Cardiac muscle cell (in vitro differentiated cells and primary cell): ENCODE results near the gene ATP9B. TPM values are rescaled to one million over a fixed set of nuclear protein-coding genes. Genes with fewer than 3 reads are reported as not detected.

Experiments
- DNase-seq, 2 donors: peaks; one replicate each; pipeline versions ENCODE4 v3.0.0 to v3.0.0-alpha.2; 2010 to 2017; ENCODE audit warnings: low read depth in 1 of 2, low spot score in 1 of 2
- H3K27ac ChIP-seq: fragments of 200-600 bp; sonication (generic); 2 replicates; pipeline ENCODE4 v1.5.1; 2016
- H3K27me3 ChIP-seq: fragments of 200-600 bp; sonication (generic); 2 replicates; pipeline ENCODE4 v1.6.0; 2016; ENCODE audit warnings: control low read depth
- H3K36me3 ChIP-seq: fragments of 200-600 bp; sonication (generic); 2 replicates; pipeline ENCODE4 v1.5.1; 2016; ENCODE audit warnings: control low read depth
- H3K4me1 ChIP-seq: fragments of 200-600 bp; sonication (generic); 2 replicates; pipeline ENCODE4 v1.8.1; 2017; ENCODE audit warnings: low read depth, mild to moderate bottlenecking, mixed run types
- H3K4me3 ChIP-seq: fragments of 200-600 bp; sonication (generic); 2 replicates; pipeline ENCODE4 v1.5.1; 2016; ENCODE audit warnings: mild to moderate bottlenecking
- H3K9me3 ChIP-seq: fragments of 200-600 bp; sonication (generic); 2 replicates; pipeline ENCODE4 v1.5.1; 2017; ENCODE audit warnings: low read depth, mild to moderate bottlenecking, control low read depth
- CTCF ChIP-seq: IDR thresholded peaks from 2 replicates; pipeline ENCODE4 v1.5.1; 2012; ENCODE audit warnings: low read depth, mild to moderate bottlenecking, low read length
- polyA plus RNA-seq: library from polyadenylated mRNA; unstranded; fragments of >200 nt; fragmentation: Nextera tagmentation; extraction: Ambion mirVana; gene quantifications from 2 replicates; pipeline ENCODE4 v1.2.1, GENCODE V29; 2016
- total RNA-seq: library from RNA; depleted of rRNA; stranded (reverse); fragments of >200 nt; gene quantifications from 2 replicates; pipeline ENCODE4 v1.2.3, GENCODE V29; 2016

ATP9B gene
- total and polyA plus RNA-seq, 2 experiments from 2014 or later = 14.1 to 14.2 TPM

DNA sequence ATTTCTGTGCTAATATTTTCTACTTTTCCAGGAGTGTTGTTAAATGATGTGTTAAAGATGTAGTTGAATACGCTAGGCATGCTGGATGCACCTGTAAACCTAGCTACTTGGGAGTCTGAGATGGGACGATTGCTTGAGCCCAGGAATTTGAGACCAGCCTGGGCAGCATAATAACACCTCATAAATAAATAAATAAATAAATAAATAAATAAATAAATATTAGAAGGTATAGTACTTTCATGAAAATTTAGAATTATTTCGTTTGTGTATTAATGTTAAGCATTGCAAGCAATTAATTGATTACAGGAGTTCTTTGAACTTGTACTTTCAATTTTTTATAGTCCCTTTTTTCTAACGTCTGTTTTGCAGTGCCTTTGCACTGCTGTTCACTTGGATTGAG, 137.2 kb downstream of the ATP9B start:
- Histone ChIP-seq H3K4me1 (no peaks in the 10 kb centered on the region), H3K9me3 (no peaks in the 10 kb centered on the region), H3K4me3 (no peak overlapping the region), H3K36me3 (peaks cover 3% of the 10 kb centered on the region), H3K27ac (no peak overlapping the region), H3K27me3 (no peaks in the 10 kb centered on the region)
- no peak for DNase-seq
- no peak for TF ChIP-seq CTCF

GRCh38 chr18:79208906-79209305, 139.7 kb downstream of the ATP9B start:
- H3K36me3 ChIP-seq = peaks cover 3% of the 10 kb centered on the region
- no peak overlapping the region for H3K4me3 ChIP-seq
- no peaks in the 10 kb centered on the region for H3K4me1 ChIP-seq
- DNase-seq = no peak
- H3K27me3 ChIP-seq = no peaks in the 10 kb centered on the region
- H3K27ac ChIP-seq = no peak overlapping the region
- H3K9me3 ChIP-seq = no peaks in the 10 kb centered on the region
- no peak for TF ChIP-seq CTCF

- Histone ChIP-seq H3K27me3 (no peaks in the 10 kb centered on the region), H3K9me3 (no peaks in the 10 kb centered on the region), H3K36me3 (peaks cover 3% of the 10 kb centered on the region), H3K27ac (no peak overlapping the region), H3K4me3 (no peak overlapping the region), H3K4me1 (no peaks in the 10 kb centered on the region)
- TF ChIP-seq CTCF = no peak
- DNase-seq = no peak
Measured at GRCh38 chr18:79210002-79210910, 141.1 kb downstream of the ATP9B start.

DNA sequence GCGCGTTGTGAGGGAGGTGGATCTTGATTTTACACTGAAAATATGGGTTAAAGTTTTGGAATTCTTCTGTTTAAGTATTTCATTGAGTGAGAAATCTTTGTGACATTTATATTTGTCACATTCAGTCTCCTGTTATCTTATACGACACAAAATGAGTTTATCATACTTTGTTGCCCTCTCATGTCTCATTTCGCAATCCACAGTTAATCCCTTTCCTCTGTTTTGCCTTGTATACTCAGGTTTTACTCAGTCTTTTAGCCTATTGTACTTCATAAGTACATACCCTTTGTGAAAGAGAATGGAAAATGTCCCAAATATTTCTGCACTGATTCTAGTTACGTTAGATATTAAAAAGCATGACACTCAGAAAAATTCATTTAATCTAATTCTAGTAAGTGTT, 142.7 kb downstream of the ATP9B start:
- Histone ChIP-seq H3K27ac (no peak overlapping the region), H3K4me3 (no peak overlapping the region), H3K4me1 (no peaks in the 10 kb centered on the region), H3K36me3 (no peaks in the 10 kb centered on the region), H3K27me3 (no peaks in the 10 kb centered on the region), H3K9me3 (no peaks in the 10 kb centered on the region)
- TF ChIP-seq CTCF = no peak
- no peak for DNase-seq

GRCh38 chr18:79214056-79214455, 144.9 kb downstream of the ATP9B start:
- no peaks in the 10 kb centered on the region for H3K9me3 ChIP-seq
- H3K4me1 ChIP-seq = no peaks in the 10 kb centered on the region
- no peak for DNase-seq
- H3K4me3 ChIP-seq = no peak overlapping the region
- no peak overlapping the region for H3K27ac ChIP-seq
- H3K36me3 ChIP-seq = no peaks in the 10 kb centered on the region
- no peaks in the 10 kb centered on the region for H3K27me3 ChIP-seq
- no peak for TF ChIP-seq CTCF
